NCI-H524 treated with DMSO at 0.1 percent for 48 hours (cell line): ENCODE data around the gene MAPKAP1.
"Not testable (repeated sequence)": the region's sequence is repeated elsewhere in the genome, so short reads cannot be mapped to it uniquely, and the experiment has no call there.

Experiments used
- DNase-seq: peaks from one replicate; lab custom pipeline; 2025; lab: John Stamatoyannopoulos, UW

The MAPKAP1 gene

GRCh38 chr9:125603478-125604021, 103.5 kb downstream of the MAPKAP1 start:
- no peak for DNase-seq

- no peak for DNase-seq
These were observed 105.0 kb downstream of the MAPKAP1 start for GRCh38 chr9:125601961-125602360.

- DNase-seq = no peak
These were observed 106.8 kb downstream of the MAPKAP1 start for GRCh38 chr9:125600194-125600593.

GRCh38 chr9:125594223-125594610, 112.8 kb downstream of the MAPKAP1 start:
- no peak for DNase-seq

- DNase-seq = no peak
These were observed 113.3 kb downstream of the MAPKAP1 start for GRCh38 chr9:125593581-125594222.

- DNase-seq = no peak
These were observed 115.1 kb downstream of the MAPKAP1 start for GRCh38 chr9:125591888-125592287.

- DNase-seq = no peak
These were observed 115.8 kb downstream of the MAPKAP1 start for GRCh38 chr9:125591245-125591644.

GRCh38 chr9:125589287-125589686, 117.7 kb downstream of the MAPKAP1 start:
- DNase-seq = no peak

- DNase-seq = no peak
These were observed 119.1 kb downstream of the MAPKAP1 start for GRCh38 chr9:125587819-125588460.

- DNase-seq = peak; percentile 93
These were observed 120.9 kb downstream of the MAPKAP1 start for GRCh38 chr9:125586172-125586511.

- no peak for DNase-seq
These were observed 121.4 kb downstream of the MAPKAP1 start for GRCh38 chr9:125585503-125586171.

- no peak for DNase-seq
These were observed 126.2 kb downstream of the MAPKAP1 start for GRCh38 chr9:125580701-125581286.

- DNase-seq = no peak
These were observed 127.7 kb downstream of the MAPKAP1 start for GRCh38 chr9:125579030-125579932.

GRCh38 chr9:125574126-125574877, 132.7 kb downstream of the MAPKAP1 start:
- no peak for DNase-seq

- not testable (repeated sequence) for DNase-seq
These were observed 134.5 kb downstream of the MAPKAP1 start for GRCh38 chr9:125572461-125572860.

GRCh38 chr9:125571824-125572223, 135.2 kb downstream of the MAPKAP1 start:
- DNase-seq = not testable (repeated sequence)

GRCh38 chr9:125570246-125570645, 136.8 kb downstream of the MAPKAP1 start:
- no peak for DNase-seq

GRCh38 chr9:125568621-125569020, 138.4 kb downstream of the MAPKAP1 start:
- DNase-seq = no peak

GRCh38 chr9:125566051-125566450, 141.0 kb downstream of the MAPKAP1 start:
- not testable (repeated sequence) for DNase-seq

GRCh38 chr9:125565126-125565525, 141.9 kb downstream of the MAPKAP1 start:
- DNase-seq = no peak

- no peak for DNase-seq
These were observed 142.4 kb downstream of the MAPKAP1 start for GRCh38 chr9:125564631-125565030.
